GM11168 (cell line): ENCODE results near the gene CCDC141.

Experiments
- in situ Hi-C: fragments of 300-500 bp; cut with MboI; formaldehyde crosslinking; loops from one replicate; pipeline ENCODE4 v1.12.0; 2022; ENCODE audit warnings: low sequenced_read_pairs; ENCODE audit not compliant: unreplicated experiment

The CCDC141 gene

GRCh38 chr2:178799305-178799704 lies 250.6 kb downstream of the CCDC141 start:
- in situ Hi-C loops, result loop anchor here (10.0 kb wide), 1 partner anchor 125 kb away; no protein-coding TSS in a partner anchor

GRCh38 chr2:178796079-178796677 lies 253.8 kb downstream of the CCDC141 start:
- in situ Hi-C loops, result loop anchor here (10.0 kb wide), 1 partner anchor 129 kb away; no protein-coding TSS in a partner anchor

- in situ Hi-C loops, result no loop called here
Observed at GRCh38 chr2:178787934-178788333, 262.0 kb downstream of the CCDC141 start.

- in situ Hi-C loops, result no loop called here
Observed at GRCh38 chr2:178787155-178787554, 262.8 kb downstream of the CCDC141 start.

- in situ Hi-C loops, result no loop called here
Observed at GRCh38 chr2:178783889-178784288, 266.0 kb downstream of the CCDC141 start.

- in situ Hi-C loops, result no loop called here
Observed at GRCh38 chr2:178782236-178782635, 267.7 kb downstream of the CCDC141 start.
